Right forelimb (tissue), 1 donor: ENCODE data around the gene PRRT1.
"Not testable (repeated sequence)": the region's sequence is repeated elsewhere in the genome, so short reads cannot be mapped to it uniquely, and the experiment has no call there.

Experiments
- DNase-seq: peaks from one replicate; pipeline ENCODE4 v3.0.0-alpha.2; 2018

Gene PRRT1

DNA sequence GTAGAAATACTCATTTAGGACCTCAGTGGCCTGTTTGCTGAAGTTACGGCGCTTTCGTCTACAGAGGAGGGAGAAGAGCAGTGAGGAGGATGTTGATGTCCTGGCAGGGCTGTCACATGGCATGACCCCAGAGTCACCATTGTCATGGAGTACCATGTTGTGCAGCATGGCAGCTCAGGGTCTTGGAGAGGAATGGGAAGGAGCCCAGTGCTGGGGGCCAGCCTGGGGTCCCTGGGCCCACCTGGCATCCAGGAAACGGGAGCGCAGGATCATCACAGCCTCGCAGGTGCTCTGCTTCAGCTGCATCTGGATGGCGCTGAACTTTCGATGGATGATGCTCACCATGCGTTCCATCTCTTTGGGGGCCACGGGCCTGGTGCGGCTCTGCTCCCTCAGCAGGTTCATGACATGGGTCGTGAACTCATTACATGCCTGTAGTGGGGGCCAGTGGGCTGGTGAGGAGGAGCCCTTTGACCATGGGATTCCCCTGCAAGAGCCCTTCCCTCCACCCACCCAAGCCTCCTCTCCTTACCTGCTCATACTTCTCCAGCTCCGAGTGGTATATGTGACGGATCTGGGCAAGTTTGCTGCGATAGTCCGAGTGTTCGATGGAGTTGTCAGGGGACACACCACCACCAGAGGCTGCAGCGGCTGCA is 36.1 kb upstream of the PRRT1 start:
- DNase-seq, result not testable (repeated sequence)

DNA sequence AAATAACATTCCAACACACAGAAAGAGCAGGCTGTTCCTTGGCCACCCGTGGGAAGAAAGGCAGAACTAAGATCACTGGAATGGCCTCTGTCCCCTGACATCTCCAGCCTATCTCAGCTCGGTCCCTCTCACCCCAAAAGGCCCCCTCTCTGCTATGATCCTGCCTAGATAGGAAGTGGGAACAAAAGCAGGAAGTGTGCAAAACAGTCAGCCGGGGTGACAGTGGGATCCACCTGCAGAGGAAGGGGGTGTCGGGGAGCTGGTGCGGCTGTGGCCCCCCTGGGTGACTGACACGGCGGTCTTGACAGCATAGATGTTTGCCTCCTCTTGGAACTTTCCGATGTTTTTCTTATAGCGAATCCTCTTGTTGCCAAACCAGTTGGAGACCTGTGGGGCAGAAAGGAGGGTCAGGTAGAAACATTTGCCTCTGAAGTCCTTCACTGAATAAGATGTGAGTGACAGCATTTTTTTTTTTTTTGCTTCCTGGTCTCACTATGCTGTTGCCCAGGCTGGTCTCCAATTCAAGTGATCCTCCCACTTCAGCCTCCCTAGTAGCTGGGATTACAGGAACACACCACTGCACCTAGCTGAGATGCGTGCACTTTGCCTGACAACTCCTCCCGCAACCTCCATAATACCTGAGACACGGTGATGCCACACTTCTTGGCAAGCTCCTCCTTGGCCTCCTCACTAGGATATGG is 35.4 kb upstream of the PRRT1 start:
- DNase-seq, result no peak

DNA sequence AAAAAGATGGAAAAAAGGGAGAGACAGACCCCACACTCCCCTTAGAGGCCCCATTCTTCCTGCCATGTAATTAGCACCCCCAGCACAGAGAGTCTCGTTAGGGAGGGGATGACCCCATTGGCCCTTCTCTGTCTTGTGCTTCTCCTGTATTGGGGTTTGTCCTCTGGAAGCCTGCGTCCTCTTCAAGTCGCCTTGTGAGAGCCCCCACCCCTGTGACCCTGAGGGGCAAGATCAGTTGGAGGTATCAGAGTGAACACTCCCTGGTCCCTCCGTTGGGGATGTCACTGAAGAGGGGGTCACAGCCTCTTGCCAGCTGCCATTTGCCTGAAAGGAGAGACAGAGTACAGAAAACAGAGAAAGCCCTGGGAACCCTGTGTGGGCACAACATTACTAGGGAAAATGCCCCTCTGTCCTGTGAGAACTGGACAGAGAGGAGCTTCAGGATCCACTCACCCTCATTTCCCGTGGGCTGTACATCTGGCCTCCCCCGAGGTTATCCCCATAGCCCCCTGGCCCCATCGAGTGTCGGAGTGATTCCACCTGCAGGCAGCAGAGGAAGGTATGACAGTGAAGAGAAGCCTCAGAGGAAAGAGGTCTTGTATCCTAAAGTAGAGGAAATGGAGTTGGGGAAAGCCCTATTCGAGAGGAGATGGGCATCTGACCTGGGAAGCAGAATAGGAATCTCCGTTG is 34.6 kb upstream of the PRRT1 start:
- not testable (repeated sequence) for DNase-seq

DNA sequence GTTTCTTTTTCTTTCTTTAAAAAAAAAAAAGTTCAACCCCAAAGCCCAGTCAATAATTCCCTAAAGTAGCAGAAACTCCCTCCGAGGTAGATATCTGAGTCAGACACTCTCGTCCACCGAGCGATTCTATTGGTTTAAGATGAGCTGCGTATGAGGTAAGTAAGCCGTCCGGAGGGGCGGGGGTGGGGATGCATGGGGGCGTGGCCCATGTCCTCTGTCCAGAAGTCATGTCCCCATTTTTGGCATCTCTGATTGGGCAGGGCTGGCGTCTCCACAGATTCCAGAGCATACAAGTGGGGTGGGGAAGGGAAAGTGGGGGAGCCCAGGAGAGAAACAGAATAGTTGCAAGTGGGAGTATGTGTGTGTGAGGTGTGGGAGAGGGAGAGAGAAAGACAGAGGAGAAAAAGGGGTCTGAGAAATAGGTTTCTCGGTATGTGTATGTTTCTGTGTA is 34.0 kb upstream of the PRRT1 start:
- not testable (repeated sequence) for DNase-seq

DNA sequence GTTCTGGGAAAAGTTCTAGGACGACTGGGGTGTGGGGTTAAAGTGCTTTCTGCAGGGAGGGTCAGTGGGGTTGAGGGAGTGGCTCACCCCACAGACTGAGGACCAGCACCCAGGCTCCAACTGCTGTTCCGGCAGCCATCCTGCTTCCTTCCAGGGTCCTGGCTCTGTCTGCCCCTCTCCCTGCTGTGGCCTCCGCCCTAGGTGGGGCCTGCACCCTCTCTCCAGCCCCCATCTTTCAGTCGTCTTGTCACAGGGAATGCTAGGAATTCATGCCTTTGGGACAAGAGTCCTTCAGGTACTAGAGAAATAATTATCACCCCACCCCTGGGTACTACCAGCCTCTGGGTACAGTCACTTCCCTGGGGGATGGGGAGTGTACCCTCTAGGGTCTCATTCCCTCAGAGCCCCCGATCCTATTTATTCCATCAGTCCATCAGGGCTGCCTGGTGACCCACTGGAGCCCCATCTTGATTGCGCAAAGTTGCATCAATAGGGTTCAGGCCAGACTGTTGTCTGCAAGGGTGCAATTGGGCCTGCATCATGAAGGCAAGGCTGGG is 32.4 kb upstream of the PRRT1 start, which contains the start of gene AGER:
TSS of gene AGER (minus strand) at position 170 of the 557 bp plus-strand sequence. CDS start at position 139, 31 bp downstream.
- no peak for DNase-seq

GRCh38 chr6:32183483-32184083 is 31.8 kb upstream of the PRRT1 start:
- no peak for DNase-seq

DNA sequence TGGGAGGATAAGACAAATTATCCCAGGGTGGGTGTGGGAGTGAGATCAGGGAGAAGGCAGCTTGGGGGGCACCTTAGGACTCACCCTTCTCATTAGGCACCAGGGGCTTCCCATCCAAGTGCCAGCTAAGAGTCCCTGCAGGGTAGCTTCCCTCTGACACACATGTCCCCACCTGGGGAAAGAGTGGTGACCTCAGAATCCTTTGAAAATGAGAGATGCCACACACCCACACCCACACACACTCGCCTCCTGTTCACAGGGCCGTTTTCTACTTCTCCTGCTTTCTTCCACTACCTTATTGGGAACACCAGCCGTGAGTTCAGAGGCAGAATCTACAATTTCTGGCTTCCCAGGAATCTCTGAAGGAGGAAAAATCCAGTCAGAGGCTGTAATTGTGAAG is 31.3 kb upstream of the PRRT1 start:
- DNase-seq, result no peak

DNA sequence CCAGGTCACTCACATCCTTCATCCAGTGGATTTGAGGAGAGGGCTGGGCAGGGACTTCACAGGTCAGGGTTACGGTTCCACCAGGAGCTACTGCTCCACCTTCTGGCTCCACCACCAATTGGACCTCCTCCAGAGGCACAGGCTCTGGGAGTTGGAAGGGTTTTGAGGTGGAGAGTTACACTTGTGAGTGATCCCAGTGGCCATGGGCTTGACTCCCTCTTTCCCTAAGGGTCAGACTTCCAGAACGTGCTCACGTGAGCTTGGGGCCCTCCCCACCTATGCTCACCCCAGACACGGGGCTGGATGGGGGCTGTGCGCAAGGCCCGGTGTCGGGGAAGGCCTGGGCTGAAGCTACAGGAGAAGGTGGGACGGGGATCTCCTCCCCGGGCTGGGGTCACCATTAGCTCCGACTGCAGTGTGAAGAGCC is 30.8 kb upstream of the PRRT1 start:
- no peak for DNase-seq

DNA sequence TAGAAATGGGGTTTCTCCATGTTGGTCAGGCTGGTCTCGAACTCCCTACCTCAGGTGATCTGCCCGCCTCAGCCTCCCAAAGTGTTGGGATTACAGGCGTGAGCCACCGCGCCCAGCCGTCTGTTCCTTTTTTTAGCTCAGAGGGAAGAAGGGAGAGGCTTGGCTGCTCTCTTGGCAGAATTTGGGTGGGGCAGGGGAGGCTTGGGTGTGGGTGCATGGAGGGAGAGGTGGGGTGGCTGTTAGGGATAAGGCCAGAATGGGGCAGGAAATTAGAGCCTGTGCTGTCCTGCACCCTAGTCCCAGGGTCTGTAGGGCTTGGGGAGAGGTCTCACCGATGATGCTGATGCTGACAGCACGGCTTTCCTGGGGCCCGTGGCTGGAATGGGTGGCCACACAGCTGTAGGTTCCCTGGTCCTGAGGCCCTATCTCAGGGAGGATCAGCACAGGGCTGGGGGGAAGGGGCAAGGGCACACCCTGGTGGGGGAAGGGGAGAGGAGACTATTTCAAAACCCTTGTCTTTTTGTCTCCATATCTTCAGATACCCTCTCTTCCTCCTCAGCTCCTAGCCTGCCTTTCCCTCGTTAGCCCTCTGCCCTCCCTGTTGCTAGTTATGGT is 30.3 kb upstream of the PRRT1 start:
- no peak for DNase-seq

GRCh38 chr6:32181148-32181702 is 29.5 kb upstream of the PRRT1 start:
- DNase-seq, result no peak

DNA sequence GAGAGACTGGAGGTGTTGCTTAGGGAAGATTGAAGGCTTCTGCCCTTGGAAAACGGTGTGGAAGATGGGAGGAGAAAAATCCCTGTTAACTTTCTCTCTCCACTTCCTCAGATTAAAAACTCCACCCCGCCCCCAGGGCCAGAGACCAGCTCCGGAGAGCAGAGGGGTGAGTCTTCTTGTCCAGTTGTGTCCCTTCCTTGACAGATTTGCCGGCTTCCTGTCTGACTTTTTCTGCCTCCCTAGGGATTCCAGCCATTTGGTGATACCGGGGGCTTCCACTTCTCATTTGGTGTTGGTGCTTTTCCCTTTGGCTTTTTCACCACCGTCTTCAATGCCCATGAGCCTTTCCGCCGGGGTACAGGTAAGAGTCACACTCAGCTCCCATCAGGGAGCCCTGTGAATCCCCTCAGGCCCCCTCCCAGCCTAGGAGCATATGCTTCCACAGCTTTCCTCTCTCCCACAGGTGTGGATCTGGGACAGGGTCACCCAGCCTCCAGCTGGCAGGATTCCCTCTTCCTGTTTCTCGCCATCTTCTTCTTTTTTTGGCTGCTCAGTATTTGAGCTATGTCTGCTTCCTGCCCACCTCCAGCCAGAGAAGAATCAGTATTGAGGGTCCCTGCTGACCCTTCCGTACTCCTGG is 28.1 kb upstream of the PRRT1 start:
- no peak for DNase-seq

DNA sequence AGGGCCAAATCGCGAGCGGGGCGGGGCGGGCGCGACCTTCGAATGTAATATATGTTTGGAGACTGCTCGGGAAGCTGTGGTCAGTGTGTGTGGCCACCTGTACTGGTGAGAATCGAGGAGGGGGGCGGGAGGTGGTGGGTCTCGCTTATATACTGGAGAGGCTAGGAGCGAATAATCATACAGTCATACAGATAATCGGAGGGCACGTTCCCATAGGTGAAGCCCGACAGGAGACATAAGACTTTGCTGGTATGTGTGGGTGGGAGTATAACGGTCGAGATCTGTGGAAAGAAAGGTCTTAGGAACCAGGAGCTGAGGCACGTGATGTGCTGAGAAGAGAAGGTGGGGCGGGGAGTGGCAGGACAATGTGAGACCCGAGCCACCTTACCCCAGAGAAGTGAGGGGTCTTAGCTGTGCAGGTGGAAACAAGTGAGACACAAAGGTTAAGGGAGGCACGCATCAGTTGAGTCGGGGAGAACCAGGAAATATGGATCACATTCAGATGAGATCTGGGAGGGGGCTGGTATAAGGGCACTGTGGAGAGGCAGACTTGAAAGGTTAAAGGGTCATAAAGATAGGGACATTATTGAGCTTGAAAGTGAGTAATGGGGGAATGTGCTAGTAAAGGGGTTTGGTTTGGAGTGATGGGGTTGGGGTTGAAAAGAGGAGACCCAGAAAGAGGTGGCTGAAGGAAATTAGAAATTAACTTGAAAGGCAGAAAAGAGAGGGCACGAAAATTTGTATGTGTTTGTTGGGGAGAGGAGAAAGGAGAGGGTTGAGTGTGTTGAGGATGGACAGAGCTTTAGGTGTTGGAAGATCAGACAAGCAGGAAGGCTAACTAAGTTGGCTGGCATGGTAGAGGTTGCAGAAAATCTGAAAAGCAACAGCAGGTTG is 27.1 kb upstream of the PRRT1 start:
- DNase-seq, result no peak

- peak; percentile 96 for DNase-seq
Observed at GRCh38 chr6:32177788-32178546, 26.2 kb upstream of the PRRT1 start, which contains the start of gene RNF5. Gene RNF5 (plus strand): TSS chr6:32178405. CDS start chr6:32178512, 107 bp downstream.

- DNase-seq, result no peak
Observed at GRCh38 chr6:32177183-32177787, 25.5 kb upstream of the PRRT1 start.

DNA sequence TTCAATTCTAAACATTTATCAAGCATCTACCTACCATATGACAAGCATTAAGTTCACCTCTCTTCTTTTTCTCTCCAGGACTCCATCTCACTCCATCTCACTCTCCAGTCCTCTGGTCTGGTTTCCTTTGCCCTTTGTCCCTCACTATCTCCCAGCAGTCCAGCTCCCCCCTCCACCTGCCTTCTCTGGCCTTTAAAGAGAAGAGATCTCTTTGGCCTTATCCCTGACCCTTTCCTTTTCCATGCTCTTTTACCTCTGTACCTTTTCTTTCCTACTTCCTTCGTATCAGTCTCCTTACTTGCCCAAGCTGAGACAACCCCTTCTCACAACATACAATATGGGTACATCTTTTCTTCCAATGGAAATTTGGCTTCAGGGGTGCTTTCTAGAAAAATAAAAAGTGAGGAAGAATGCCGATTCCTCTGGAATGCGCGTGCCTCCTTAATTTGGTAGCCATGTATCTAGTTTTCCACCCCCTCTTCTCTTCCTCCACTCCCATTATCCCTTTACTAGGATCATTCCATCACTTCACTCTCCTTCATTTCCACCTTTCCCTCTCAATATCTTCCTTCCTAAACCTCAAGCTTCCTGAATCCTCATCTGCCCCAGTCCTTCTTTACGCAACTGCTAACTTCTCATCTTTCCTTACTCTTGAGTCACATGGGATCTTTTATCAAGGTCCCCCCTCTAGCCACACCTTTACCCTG is 24.9 kb upstream of the PRRT1 start:
- no peak for DNase-seq

- peak; percentile 98 for DNase-seq
Observed at GRCh38 chr6:32175711-32176475, 24.2 kb upstream of the PRRT1 start, which contains the start of gene AGPAT1. Gene AGPAT1 (minus strand): TSS chr6:32176084. CDS start chr6:32171496, 4,588 bp downstream.

- no peak for DNase-seq
Observed at GRCh38 chr6:32175322-32175710, 23.6 kb upstream of the PRRT1 start.

DNA sequence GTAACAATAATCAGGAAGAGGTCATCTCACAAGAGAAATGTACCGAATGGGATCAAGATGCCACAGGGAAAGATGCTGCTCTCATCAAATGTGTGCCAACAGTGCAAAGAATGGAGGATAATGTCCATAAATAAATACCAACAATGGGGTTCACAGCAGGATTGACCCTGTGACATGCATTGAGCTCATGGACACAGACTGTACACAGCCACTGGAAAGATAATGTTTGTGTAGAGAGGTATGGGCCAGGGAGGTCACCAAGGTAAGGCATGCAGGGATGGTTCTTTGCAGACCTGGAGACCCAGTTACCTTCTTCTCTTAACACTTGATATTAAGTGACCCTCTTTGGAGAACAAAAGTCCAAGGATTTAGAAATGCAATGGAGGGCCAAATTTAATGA is 22.7 kb upstream of the PRRT1 start:
- no peak for DNase-seq
